AG09319 (cell line): Measurements from ENCODE around the gene OXCT2.

Source experiments
- DNase-seq: peaks from one replicate; pipeline ENCODE4 v3.0.0-alpha.2; 2010; ENCODE audit warnings: low read depth; ENCODE audit errors: extremely low read depth
- CTCF ChIP-seq: IDR thresholded peaks from 2 replicates; pipeline ENCODE4 v1.5.1; 2011; ENCODE audit warnings: low read depth, mild to moderate bottlenecking, inconsistent platforms, low read length, moderate library complexity

Gene OXCT2

GRCh38 chr1:39759436-39759726 is 11.8 kb downstream of the OXCT2 start:
- TF ChIP-seq CTCF: no peak
- DNase-seq: no peak

GRCh38 chr1:39758556-39759435 is 12.4 kb downstream of the OXCT2 start:
- DNase-seq: no peak
- TF ChIP-seq CTCF: no peak

DNA sequence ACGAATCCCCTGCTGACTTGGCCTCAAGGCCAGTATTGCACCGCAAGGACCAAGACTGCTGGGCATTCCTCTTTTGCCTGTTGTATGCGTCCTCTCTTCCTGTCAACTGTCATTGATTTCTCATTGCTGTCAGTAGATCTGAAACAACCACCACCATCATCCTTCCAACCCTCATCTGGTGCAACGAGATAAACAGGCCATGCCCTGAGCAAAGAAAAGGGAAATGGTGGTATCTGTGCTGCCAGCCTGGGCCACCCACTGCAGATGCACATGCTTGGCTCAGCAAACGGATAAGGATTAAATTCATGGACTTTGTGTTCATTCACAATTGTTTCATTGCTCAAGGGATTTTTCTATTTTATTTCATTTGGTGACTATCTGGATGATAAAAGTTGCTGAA is 13.6 kb downstream of the OXCT2 start:
- TF ChIP-seq CTCF: no peak
- DNase-seq: no peak

- no peak for TF ChIP-seq CTCF
These were observed 15.0 kb downstream of the OXCT2 start for GRCh38 chr1:39755965-39756659.

DNA sequence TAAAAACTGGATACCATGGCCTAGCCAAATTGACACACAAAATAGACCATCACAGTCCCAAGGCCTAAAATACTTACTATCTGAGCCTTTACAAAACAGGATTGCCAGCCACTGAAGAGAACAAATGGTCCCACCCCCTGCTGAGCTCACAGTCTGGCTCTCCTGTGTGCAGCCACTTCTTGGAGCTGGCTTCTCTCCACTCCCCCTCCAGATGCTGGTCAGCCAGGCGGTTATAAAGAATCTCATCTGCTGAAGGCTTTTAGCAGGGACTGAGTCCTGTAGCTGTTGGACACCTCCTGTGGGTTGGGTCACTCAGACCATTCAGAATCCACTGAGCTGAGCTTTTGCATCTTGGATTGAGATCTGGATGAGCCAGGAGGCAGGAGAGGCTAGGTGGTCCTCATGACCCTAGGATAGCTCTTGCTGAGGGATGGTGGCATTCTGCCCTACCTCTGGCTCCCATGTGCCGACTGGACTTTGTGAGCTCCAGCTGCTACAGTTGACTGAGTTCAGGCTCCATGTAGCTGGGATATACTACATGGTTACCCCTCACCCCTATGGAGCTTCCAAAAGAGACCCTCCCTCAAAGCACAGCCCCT is 16.1 kb downstream of the OXCT2 start:
- no peak for TF ChIP-seq CTCF
- DNase-seq: no peak

More at GRCh38 chr1:39755965-39756659, 15.0 kb downstream of the OXCT2 start:
- no peak for DNase-seq

DNA sequence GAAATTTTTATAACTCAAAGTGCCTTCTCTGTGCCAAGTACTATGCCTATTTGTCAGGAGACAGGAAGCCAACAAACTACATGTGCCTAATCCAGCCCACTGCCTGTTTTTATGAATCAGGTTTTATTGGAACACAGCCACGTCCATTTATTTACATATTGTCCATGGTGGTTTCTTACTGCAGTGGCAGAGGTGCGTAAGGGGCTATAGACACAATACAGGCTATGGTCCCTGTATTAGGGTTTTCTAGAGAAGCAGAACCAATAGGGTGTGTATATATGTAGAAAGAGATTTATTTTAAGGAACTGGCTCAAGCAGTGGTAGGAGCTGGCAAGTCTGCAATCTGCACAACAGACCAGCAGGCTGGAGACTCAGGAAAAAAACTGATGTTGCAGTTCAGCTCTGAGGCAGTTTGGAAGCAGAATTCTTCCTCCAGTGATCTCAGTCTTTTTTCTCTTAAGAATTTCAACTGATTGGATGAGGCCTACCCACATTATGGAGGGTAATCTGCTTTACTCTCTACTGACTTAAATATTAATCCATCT is 17.1 kb downstream of the OXCT2 start:
- TF ChIP-seq CTCF: no peak
- DNase-seq: no peak
